NCI-H146 (cell line): ENCODE results near the gene SECTM1.

ENCODE experiments used
- DNase-seq: peaks from one replicate; lab custom pipeline; 2025; lab: John Stamatoyannopoulos, UW

Gene SECTM1

DNA sequence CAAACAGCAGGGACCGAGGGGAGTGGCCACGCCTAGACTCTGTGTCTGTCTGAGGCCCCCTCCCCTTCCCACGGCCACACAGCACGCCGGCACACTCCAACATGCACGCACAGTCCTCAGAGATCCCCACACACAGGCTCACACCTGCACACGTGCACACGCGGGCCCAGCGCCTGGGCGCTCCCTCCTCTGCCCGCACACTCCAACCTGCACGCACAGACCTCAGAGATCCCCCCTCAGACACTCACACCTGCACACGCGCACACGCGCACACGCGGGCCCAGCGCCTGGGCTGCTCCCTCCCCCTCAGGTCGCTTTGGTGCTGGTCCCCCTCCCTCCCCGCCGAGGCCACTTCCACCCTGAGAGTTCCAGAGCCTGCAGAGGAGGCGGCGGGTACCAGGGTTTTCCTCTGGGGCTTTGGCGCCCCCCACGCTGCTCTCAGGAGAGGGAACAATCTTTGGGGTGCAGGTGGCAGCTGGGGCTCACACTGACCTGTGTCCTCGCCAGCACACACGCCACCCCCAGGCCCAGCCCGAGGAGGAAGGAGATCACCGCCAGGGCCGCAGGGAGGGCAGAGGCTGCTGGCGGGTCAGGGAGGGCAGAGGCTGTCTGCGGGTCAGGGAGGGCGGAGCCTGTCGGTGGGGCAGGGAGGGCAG is 17.7 kb downstream of the SECTM1 start:
- DNase-seq: no peak

GRCh38 chr17:82314727-82315605 is 18.6 kb downstream of the SECTM1 start:
- DNase-seq: no peak

GRCh38 chr17:82314012-82314726 is 19.4 kb downstream of the SECTM1 start:
- DNase-seq: no peak

DNA sequence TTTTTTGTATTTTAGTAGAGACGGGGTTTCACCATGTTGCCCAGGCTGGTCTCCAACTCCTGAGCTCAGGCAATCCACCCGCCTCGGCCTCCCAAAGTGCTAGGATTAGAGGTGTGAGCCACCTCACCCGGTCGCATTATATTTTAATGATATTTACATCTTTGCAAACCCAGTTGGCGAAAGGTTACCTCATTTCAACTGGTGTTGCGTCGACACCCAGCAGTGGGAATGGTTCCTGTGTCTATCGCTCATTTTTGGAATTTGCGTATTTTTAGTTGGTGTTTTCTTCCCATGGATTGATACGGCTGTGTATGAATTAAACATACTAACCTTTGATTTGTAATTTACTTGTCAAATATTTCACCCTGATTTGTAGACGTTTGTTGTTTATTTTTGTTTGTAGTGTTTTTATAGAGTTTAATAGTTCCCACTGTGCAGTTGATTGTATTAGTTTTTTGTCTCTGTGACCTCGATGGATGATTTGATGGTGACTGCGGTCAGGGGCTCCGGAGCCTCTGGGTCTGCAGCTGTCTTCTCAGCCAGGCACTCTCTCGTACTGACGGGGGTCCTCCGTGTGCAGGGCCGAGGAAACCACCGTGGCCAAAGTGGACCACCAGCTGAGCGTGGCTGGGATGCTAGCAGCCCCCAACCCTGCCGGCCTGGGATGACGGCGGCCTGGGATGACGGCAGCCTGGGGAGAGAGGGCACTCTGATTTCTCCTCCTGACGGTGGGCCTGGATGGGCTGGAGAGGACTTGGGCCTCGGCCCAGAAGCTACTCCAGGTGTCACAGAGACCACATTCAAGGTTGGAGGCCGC is 20.2 kb downstream of the SECTM1 start:
- DNase-seq: no peak

DNA sequence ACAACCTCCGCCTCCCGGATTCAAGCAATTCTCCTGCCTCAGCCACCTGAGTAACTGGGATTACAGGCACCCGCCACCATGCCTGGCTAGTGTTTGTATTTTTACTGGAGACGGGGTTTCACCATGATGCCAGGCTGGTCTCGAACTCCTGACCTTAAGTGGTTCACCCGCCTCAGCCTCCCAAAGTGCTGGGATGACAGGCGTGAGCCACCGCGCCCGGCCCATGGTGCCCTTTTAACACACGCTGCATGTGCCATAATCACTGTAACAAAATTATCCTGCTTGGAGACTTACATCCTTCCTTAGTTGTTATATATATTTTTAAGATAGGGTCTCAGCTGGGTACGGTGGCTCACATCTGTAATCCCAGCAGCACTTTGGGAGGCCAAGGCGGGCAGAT is 21.6 kb downstream of the SECTM1 start:
- no peak for DNase-seq

- no peak for DNase-seq
Measured at GRCh38 chr17:82310877-82311276, 22.7 kb downstream of the SECTM1 start.

- DNase-seq: no peak
Measured at GRCh38 chr17:82309656-82310570, 23.7 kb downstream of the SECTM1 start.

DNA sequence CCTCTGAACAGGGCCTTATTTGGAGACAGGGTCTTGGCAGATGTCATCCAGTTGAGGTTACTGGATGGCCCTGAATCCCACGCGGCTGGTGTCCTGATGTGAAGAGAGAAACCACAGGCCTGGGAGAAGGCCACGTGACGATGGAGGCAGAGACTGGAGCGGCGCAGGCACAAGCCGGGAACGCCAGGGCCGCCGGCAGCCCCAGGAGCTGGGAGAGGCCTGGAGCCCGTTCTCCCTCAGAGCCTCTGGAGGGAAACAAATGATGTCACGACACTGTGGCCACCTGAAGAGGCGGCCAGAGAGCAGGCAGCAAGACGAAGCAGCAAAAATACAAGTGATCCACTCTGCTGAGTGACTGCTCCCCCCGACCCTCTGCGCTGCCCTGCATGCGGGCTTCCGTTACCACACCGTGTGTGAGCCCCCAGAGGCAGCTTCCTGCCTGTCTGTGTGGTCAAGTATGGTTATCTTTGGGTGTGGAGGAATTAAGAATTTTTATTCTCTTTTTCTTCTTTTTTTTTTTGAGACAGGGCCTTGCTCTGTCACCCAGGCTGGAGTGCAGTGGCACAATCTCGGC is 27.8 kb downstream of the SECTM1 start:
- no peak for DNase-seq

DNA sequence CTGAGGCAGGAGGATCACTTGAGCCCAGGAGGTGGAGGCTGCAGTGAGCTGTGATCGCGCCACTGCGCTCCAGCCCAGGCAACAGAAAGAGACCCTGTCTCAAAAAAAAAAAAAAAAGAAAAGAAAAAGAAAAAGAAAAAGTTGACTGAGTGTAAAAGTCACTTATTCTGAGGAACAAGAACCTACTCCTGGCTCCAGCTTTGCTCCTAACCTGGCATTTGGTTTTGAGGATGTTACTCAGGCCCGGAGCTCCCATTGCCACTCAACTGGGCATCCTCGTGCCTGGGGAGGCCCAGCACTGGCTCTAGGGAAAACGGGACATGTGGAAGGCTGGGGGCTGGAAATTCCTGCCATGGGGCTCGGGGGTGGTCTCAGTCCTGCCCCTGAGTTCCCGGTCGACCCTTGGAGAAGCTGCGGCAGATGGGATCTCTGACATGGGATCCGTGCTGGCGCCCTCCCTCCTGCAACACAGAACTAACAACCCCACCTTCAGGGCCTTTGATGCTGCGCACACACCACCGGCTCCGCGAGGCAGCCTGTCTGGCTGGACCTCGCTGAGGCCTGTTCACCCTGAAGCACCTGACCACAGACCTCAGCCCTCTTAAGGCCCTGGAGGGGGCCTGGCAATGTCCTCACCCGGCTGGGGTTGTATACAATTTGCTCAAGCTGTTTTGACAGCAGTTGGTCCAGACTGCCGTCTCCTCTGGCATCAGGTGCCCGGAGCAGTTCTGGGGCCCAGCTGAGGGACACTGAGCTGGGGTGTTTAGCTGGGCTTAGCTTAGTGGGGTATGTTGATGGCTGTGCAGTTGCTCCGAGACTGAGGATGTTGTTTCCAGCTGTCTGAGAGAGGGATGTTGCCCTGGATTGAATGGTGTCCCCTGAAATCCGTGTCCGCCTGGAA is 28.5 kb downstream of the SECTM1 start:
- DNase-seq: no peak

DNA sequence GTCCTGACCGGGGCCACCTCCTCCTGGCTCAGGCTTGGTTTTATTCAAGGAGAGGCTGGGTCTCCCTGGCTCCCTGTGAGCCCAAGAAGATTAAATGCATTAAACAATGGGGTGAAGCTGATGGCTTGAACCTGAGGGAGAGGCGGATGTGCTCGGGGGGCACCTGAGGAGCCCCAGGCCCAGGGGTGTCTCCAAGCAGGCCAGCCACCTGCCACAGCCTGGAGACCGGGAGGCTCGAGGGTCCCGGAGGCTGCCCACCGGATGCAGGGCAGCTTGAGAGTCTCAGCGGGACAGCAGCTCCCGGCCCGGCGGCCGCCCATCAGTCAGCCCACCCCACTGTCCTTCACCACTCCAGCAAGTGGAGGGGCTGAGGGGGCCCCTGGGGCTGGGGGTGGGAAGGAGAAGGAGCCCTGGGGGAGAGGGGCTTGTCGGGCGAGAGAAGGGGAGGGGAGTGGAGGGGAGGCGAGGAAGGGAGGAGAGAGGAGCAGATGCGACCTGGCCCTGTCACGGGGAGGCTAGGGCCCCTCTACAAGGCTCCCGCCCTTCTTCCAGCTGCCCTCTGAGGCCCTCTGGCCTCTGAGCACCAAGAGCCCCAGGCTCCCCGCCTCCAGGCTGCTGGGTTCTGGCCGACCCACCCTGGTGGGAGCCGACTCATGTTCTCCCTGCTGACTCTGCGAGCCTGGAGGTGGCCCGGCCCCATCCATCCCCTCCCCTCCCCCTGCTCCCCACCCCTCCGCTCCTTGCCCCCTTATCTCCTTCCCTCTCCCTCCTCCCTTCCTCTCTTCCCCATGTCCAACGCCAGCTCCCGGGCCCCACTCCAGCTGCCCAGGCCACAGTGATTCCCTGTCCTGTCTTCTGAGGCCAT is 29.4 kb downstream of the SECTM1 start:
- DNase-seq: no peak

GRCh38 chr17:82302991-82303943 is 30.3 kb downstream of the SECTM1 start:
- DNase-seq: no peak

DNA sequence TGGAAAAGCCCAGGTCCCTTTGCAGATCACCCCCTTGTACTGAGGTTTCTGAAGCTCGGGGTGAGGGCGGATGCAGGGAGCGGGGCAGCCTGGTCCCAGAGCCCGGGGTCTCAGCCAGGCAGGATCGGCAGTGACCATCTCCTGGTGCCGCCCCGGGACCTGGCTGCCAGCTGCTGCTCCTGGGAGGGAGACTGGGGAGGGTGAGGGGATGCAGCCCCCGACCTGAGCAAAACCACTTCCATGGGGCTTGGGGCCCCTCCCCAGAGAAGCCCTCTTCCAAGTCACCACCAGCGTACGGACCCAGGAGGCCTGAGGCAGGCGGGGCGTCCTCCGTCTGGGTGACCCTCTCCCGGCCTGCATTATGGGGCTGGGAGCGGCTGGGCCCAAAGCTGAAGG is 31.0 kb downstream of the SECTM1 start:
- no peak for DNase-seq

DNA sequence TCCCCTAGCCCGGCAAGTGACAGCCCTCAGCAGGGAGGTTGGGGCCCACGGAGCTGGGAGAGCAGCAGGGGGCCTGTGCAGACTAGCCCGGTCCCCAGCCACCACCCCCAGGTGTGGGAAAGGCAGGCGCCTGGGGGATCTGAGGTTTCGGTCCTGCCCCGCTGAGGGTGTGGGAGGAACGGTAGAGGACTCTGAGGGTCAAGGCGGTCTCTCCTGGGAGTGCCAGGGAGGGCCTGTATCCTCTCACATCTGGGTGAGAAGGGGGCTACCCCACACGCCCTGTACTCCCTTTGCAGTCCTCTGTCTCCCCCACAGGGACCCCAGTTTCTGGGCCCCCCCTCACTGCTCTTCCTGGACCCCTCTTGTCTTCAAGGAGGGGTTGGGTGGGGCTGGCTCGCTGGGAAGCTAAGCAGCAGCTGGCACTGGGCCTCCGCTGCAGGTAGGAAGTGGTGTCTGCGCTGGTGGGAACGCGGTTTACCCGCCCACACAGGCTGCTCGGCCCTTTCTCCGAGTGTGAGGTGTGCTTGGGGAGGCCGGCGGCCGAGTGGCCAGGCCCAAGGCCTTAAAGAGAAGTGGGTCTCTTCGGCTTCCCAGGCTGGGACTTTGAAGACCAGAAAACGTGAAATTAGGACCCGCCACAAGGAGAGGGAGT is 31.5 kb downstream of the SECTM1 start:
- DNase-seq: no peak

- DNase-seq: no peak
Measured at GRCh38 chr17:82301300-82301915, 32.2 kb downstream of the SECTM1 start.

DNA sequence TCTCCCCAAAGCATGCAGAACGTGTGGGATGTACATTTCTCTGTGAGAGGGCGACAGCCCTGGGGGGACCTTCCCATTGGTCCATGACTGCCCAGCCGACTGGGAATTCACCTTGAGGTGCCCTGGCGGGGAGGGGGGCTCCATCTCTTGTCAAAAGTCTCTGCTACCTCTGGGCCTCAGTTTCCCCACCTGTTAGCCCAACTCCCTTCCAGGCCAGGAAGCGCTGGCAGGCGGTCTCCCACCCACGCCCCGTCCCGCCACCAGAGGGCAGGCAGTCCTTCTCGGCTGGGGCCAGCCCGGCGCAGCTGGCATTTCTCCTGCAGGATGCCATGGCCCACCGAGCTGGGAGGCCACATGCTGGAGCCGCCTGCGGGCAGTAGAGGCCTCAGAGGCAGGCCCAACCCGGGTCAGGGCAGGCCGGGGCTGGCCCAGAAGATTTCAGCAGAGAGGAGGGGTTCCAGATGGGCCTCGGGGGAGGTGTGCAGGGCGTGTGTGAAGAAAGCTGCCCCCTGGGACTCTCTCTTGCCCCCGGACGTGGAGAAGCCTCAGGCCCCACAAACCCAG is 32.8 kb downstream of the SECTM1 start:
- DNase-seq: peak; percentile 42

- no peak for DNase-seq
Measured at GRCh38 chr17:82300228-82300627, 33.3 kb downstream of the SECTM1 start.
